ENCODE results near the gene SLC25A48. TPM values are rescaled to one million over a fixed set of nuclear protein-coding genes. Genes with fewer than 3 reads are reported as not detected.

SLC25A48 gene
- total RNA-seq, 4 donors from 2014 or later: 0.33 TPM; not detected in 3

DNA sequence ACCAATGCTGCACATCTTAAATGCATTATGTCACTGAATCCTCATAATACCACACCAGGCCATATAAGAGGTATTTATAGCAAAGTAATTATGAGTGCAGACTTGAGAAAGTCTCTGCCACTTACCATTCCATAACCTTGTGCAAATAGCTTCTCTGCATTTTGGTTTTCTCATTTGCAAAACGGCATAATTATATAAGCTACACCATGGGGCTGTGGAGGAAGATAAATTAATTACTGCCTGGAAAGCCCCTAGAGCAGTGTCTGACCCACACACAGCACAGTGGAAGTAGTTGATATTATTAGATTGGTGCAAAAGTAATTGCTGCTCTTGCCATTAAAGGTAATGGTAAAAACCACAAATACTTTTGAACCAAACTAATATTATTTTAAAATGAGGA is 70.7 kb downstream of the SLC25A48 start:
- intact Hi-C loops (cut with DNase I): no loop called here
- peaks cover 5% of the 10 kb centered on the region for H3K27me3 ChIP-seq
- H3K4me3 ChIP-seq (replicated peaks in 1 of 3): no peak overlapping the region
- no peak overlapping the region for H3K27ac ChIP-seq
- no peak for DNase-seq
- H3K9me3 ChIP-seq: no peaks in the 10 kb centered on the region
- TF ChIP-seq, protein P1, sequence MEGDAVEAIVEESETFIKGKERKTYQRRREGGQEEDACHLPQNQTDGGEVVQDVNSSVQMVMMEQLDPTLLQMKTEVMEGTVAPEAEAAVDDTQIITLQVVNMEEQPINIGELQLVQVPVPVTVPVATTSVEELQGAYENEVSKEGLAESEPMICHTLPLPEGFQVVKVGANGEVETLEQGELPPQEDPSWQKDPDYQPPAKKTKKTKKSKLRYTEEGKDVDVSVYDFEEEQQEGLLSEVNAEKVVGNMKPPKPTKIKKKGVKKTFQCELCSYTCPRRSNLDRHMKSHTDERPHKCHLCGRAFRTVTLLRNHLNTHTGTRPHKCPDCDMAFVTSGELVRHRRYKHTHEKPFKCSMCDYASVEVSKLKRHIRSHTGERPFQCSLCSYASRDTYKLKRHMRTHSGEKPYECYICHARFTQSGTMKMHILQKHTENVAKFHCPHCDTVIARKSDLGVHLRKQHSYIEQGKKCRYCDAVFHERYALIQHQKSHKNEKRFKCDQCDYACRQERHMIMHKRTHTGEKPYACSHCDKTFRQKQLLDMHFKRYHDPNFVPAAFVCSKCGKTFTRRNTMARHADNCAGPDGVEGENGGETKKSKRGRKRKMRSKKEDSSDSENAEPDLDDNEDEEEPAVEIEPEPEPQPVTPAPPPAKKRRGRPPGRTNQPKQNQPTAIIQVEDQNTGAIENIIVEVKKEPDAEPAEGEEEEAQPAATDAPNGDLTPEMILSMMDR (IDR thresholded peaks at IDR 0.05): no peak
- TF ChIP-seq POLR2A (IDR thresholded peaks at IDR 0.05): no peak
- no peaks in the 10 kb centered on the region for H3K36me3 ChIP-seq
- 76 to 77% methylated on average over 1 of the region's 1 CpG for whole genome bisulfite sequencing, 2 donors
- H3K4me1 ChIP-seq: no peaks in the 10 kb centered on the region

DNA sequence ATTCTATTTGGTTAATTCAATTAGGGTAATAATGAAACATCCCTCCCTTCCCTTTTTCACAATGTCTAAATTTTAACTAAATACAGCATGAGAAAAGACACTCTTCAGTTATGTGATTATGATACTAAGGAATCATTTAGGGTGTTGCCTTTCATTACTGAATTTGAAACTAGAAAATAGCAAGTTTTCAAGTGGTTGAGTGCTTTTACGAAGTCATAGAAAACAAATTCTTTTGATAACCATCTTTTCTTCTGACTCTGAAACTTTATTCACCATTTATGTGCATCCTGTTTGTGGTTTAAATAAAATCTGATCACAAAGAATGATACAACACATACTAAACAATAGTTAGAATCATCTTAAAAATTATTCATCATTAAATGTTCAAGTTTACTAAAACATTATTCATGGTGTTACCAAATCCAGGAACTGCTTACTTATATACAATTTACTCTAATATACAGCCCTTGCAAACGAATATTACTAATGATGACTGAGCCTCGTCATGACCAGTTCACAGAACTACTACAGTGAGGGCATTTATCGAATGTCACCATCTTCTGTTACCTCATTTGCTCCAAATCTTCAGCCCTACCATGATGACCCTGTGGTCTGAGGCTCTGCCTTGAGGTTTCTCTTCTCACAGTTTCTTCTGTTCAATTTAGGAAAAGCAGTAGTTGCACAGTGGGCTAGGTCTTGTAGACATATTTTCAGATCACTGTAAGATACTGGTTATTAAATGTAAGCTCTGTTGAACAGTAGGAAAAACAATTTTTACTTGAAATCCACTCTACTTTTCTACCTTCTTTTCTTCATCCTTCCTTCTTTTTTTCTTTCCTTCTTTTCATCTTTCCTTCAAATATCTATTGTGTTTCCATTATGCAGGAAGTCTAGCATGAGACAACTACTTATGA is 79.5 kb downstream of the SLC25A48 start:
- TF ChIP-seq, protein P1 (IDR thresholded peaks at IDR 0.05): no peak
- no peak for TF ChIP-seq POLR2A (IDR thresholded peaks at IDR 0.05)
- intact Hi-C loops (cut with DNase I): no loop called here
- 77% methylated on average over 4 of the region's 4 CpGs for WGBS, 2 donors

DNA sequence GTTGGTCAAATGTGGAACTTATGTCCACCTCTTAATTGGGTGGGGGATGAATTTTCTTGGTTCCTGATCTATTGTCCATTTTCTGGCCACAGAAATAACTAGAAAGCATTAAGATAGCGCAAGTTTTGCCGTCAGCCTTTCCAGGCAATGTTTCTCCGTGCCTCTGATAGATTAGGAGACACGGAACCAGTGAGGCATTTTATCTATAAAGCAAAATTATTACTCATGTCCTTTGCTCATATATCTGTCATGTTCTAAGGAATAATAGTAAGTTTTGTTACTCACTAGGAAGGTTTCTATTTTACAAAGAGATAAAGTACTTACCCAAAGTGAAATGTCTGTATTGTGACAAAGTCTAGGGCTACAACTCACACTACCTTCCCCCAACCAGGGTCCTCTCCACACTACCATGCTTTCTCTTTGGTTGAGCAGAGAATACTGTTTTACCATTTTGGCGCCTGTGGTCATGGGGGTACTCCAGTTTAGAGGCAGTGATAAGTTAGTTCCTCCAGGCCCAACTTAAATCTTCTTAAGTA is 81.1 kb downstream of the SLC25A48 start:
- no peaks in the 10 kb centered on the region for H3K36me3 ChIP-seq
- no peak overlapping the region for H3K4me3 ChIP-seq (replicated peaks in 1 of 3)
- no peaks in the 10 kb centered on the region for H3K4me1 ChIP-seq
- no peaks in the 10 kb centered on the region for H3K9me3 ChIP-seq
- H3K27me3 ChIP-seq: no peaks in the 10 kb centered on the region
- WGBS, 2 donors: 80 to 93% methylated on average over 5 of the region's 5 CpGs
- intact Hi-C loops (cut with DNase I): no loop called here
- TF ChIP-seq POLR2A (IDR thresholded peaks at IDR 0.05): no peak
- TF ChIP-seq, protein P1 (IDR thresholded peaks at IDR 0.05): no peak
- no peak overlapping the region for H3K27ac ChIP-seq
- no peak for DNase-seq

More for the DNA sequence above, 79.5 kb downstream of the SLC25A48 start:
- Histone ChIP-seq H3K4me1 (no peaks in the 10 kb centered on the region), H3K27me3 (no peaks in the 10 kb centered on the region), H3K27ac (no peak overlapping the region), H3K9me3 (no peaks in the 10 kb centered on the region), H3K36me3 (no peaks in the 10 kb centered on the region), H3K4me3 (replicated peaks in 1 of 3) (no peak overlapping the region)
- no peak for DNase-seq

DNA sequence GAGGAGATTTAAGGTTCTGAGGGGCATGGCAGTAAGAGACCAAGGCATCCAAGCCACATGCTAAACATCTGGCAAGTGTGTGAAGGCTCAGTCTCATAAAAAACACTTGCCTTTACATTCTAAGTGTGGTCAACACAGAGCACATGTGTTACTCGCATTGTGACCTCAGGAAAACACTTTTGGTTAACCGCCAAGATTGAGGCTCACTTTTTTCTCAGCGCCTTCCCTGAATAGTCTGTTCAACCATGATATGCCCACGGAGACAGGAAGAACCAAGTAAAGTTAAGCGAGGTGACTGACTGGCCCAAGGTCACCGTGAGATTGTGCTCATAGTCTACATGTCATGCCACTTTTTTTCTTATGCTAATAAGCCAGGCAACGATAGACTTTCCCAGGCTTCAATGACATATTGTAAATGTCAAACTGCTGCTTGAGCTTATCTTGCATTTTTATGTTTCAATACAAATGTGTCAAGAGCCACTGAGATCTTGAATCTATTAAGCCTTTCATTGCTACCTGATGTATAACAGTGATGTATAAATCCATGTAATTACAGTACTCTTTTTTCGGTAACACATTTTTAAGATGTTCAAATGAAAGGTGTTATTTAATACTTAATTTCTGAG is 82.3 kb downstream of the SLC25A48 start:
- Histone ChIP-seq H3K27ac (no peak overlapping the region), H3K4me3 (replicated peaks in 1 of 3) (no peak overlapping the region), H3K9me3 (no peaks in the 10 kb centered on the region), H3K36me3 (no peaks in the 10 kb centered on the region), H3K27me3 (no peaks in the 10 kb centered on the region), H3K4me1 (no peaks in the 10 kb centered on the region)
- TF ChIP-seq, protein P1 (IDR thresholded peaks at IDR 0.05): no peak
- no peak for TF ChIP-seq POLR2A (IDR thresholded peaks at IDR 0.05)
- intact Hi-C loops (cut with DNase I): no loop called here
- no peak for DNase-seq
- 73 to 83% methylated on average over 8 of the region's 8 CpGs for WGBS, 2 donors

DNA sequence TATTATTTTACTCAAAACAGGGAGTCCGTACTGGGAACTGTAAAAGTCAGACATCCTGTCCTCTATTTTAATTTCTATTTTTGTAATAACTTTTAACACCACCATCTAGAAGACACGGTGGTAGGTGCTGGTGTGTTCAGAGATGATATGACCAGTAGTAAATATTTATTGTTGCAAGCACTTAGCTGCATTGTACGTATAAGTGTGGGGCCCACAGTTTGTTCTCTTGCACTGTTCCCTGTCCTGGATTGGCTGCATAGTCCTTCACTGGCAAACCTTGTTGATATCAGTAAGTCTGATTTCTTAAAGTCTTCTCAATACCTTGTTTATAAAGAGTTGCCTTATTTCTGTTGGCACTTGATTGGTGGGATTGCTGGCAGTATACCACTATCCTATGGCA is 85.7 kb downstream of the SLC25A48 start:
- H3K4me3 ChIP-seq (replicated peaks in 1 of 3): no peak overlapping the region
- no peak for DNase-seq
- H3K4me1 ChIP-seq: no peaks in the 10 kb centered on the region
- TF ChIP-seq, protein P1 (IDR thresholded peaks at IDR 0.05): no peak
- TF ChIP-seq POLR2A (IDR thresholded peaks at IDR 0.05): no peak
- WGBS, 2 donors: 75 to 81% methylated on average over 3 of the region's 3 CpGs
- H3K27me3 ChIP-seq: no peaks in the 10 kb centered on the region
- H3K27ac ChIP-seq: no peak overlapping the region
- intact Hi-C loops (cut with DNase I): no loop called here
- no peaks in the 10 kb centered on the region for H3K36me3 ChIP-seq
- H3K9me3 ChIP-seq: no peaks in the 10 kb centered on the region
